ENCODE results near the gene FNDC1.

FNDC1 gene

DNA sequence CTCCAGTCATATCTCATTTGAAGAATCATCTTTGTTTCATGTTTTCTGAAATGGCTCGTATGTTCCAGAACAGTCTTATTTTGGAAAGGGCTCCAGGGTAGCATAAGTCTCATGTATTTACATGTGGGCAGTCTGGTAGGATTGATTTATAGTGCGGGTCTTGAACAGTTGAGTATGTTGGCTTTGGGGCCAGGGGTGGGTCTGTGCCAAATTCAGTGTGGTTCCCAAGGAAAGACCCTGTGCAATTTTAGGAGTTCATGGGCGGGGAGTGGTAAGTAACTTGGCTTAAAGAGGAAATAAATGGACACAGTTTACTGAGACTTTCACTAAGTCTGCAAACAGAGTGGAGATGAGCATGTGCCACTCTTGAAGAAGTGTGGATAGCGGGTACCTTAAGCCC, 7.7 kb downstream of the FNDC1 start:
- TF ChIP-seq, protein P1, sequence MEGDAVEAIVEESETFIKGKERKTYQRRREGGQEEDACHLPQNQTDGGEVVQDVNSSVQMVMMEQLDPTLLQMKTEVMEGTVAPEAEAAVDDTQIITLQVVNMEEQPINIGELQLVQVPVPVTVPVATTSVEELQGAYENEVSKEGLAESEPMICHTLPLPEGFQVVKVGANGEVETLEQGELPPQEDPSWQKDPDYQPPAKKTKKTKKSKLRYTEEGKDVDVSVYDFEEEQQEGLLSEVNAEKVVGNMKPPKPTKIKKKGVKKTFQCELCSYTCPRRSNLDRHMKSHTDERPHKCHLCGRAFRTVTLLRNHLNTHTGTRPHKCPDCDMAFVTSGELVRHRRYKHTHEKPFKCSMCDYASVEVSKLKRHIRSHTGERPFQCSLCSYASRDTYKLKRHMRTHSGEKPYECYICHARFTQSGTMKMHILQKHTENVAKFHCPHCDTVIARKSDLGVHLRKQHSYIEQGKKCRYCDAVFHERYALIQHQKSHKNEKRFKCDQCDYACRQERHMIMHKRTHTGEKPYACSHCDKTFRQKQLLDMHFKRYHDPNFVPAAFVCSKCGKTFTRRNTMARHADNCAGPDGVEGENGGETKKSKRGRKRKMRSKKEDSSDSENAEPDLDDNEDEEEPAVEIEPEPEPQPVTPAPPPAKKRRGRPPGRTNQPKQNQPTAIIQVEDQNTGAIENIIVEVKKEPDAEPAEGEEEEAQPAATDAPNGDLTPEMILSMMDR (IDR thresholded peaks at IDR 0.05; ENCODE audit: control insufficient read depth, insufficient read depth, low read depth, low read length, missing control alignments), result no peak
- DNase-seq (ENCODE audit: low read depth), result no peak
- H3K4me3 ChIP-seq (ENCODE audit: control insufficient read depth, low read depth, low read length), result no peak overlapping the region

DNA sequence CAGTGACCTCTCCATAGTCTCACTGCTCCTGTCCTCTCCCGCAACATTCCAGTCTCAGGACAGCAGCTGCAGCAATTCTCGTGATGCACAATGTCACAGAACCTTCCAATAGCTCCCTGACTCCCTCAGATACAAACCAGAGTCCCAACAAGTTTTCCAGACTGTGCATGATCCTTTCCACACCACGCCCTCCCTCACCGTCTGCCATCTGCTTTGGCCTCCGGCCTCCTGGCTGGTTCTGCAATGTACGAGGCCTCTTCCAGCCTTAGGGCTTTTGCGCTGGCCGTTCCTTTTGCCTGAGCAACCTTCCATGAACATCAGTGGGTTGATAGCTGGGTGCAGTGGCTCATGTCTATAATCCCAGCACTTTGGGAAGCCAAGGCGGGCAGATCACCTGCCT, 9.6 kb downstream of the FNDC1 start:
- DNase-seq (ENCODE audit: low read depth), result no peak
- TF ChIP-seq, protein P1 (IDR thresholded peaks at IDR 0.05; ENCODE audit: control insufficient read depth, insufficient read depth, low read depth, low read length, missing control alignments), result no peak
- H3K4me3 ChIP-seq (ENCODE audit: control insufficient read depth, low read depth, low read length), result no peak overlapping the region

DNA sequence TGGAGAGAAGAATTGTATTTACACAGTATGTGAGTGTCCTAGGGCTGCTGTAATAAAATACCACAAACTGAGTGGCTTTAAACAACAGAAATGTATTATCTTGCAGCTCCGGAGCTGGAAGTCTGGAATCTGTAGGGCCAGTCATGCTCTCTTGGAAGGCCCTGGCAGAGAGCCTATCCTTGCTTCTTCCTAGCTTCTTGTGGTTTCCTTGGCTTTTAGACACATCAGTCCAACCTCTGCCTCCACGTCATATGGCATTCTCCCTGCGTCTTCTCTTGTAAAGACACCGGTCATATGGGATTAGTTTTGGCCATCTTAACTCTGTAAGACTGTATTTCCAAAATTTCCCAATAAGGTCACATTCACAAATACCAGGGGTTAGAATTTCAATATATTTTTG, 10.8 kb downstream of the FNDC1 start:
- peak; percentile 89 for DNase-seq (ENCODE audit: low read depth)
- no peak overlapping the region for H3K4me3 ChIP-seq (ENCODE audit: control insufficient read depth, low read depth, low read length)
- TF ChIP-seq, protein P1 (IDR thresholded peaks at IDR 0.05; ENCODE audit: control insufficient read depth, insufficient read depth, low read depth, low read length, missing control alignments), result no peak

DNA sequence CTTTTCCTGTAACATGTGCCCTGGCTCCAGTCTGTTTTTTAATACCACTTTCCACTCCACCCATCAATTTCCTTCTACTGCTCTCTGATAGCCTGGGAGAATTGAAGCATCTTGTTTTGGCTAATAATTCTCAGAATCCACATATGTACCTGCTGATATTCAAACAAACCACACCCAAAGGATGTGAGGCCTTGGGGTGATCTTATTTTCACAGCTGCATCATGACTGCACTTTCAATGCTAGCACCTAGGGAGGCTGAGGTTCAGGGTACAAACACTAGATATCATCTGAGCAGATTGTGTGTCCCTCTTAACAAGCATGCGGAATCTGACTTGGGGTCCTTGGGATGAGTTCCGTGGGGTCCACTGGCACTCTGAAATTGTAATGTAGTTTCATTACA, 12.7 kb downstream of the FNDC1 start:
- TF ChIP-seq, protein P1 (IDR thresholded peaks at IDR 0.05; ENCODE audit: control insufficient read depth, insufficient read depth, low read depth, low read length, missing control alignments), result no peak
- no peak overlapping the region for H3K4me3 ChIP-seq (ENCODE audit: control insufficient read depth, low read depth, low read length)
- no peak for DNase-seq (ENCODE audit: low read depth)

DNA sequence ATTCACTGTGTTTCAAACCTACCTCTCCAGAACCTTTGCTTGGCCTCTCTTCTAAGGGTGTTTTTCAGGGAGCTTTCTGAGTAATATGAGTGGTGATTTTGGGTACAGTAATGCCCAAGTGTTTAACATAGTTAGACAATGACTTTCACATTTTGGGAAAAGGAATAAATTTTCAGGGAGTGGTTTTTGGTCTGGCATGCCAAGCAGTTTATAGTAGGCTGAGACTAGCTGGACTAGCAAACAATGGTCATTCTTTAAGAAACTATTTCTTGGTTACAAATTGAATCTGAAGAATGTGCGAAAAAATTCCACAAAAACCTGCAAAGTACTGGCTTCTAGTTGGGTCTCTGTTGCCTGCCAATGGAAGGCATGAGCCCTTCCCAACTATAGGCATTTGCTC, 15.4 kb downstream of the FNDC1 start:
- peak; percentile 84 for DNase-seq (ENCODE audit: low read depth)
- no peak overlapping the region for H3K4me3 ChIP-seq (ENCODE audit: control insufficient read depth, low read depth, low read length)
- TF ChIP-seq, protein P1 (IDR thresholded peaks at IDR 0.05; ENCODE audit: control insufficient read depth, insufficient read depth, low read depth, low read length, missing control alignments), result no peak

DNA sequence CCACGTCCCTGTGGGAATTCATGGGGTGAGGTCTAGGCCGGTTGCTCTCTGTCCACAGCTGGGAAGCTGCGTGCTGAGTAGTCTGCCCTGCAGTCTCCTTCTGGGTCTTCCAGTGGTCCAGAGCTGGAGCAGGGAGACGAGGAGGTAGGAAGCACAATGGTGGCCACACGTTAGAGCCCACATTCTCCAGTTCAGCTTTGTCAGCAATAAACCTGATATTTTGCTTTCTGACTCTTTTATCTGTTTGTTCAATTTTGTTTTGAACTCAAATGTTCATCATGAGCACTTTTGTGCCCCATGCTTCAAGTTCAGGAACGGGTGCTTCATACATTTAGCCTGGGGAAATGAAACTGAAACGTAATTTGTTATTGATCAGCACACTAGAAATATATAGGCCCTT, 21.3 kb downstream of the FNDC1 start:
- H3K4me3 ChIP-seq (ENCODE audit: control insufficient read depth, low read depth, low read length), result no peak overlapping the region
- TF ChIP-seq, protein P1 (IDR thresholded peaks at IDR 0.05; ENCODE audit: control insufficient read depth, insufficient read depth, low read depth, low read length, missing control alignments), result no peak
- DNase-seq (ENCODE audit: low read depth), result no peak

DNA sequence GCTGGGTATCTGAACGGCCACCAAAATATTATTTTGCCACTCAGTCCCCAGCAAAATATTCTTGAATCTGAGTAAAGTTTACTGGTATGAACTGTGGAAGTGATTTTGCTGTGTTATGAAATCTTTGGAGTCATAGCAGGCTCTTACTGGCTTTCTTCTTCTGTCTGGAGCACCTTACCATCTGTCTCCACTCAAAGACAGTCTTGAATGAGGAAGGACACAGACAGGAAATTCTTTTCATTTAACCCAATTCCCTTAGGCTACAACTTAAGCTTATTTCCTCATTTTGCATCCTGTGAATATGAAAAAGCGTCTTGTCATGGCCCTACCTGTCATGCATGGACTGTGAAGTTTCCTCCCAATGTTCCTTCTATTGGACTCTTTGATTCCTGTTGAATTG, 24.7 kb downstream of the FNDC1 start:
- no peak for DNase-seq (ENCODE audit: low read depth)
- TF ChIP-seq, protein P1 (IDR thresholded peaks at IDR 0.05; ENCODE audit: control insufficient read depth, insufficient read depth, low read depth, low read length, missing control alignments), result no peak

More for the DNA sequence above, 24.7 kb downstream of the FNDC1 start:
- no peak overlapping the region for H3K4me3 ChIP-seq (ENCODE audit: control insufficient read depth, low read depth, low read length)
